ENCODE measurements around the gene OR2A7.
"Not testable (repeated sequence)": the region's sequence is repeated elsewhere in the genome, so short reads cannot be mapped to it uniquely, and the experiment has no call there.

The OR2A7 gene

GRCh38 chr7:144252307-144252706 is 12.3 kb downstream of the OR2A7 start:
- not testable (repeated sequence) for H3K4me1 ChIP-seq (ENCODE audit: control insufficient read depth in 1 of 2, insufficient read depth in 2 of 2, low read length in 2 of 2); H3K27ac ChIP-seq (ENCODE audit: low read depth, low read length)

GRCh38 chr7:144247674-144248330 is 16.8 kb downstream of the OR2A7 start:
- H3K27ac ChIP-seq (ENCODE audit: low read depth, low read length); H3K9me3 ChIP-seq (ENCODE audit: control insufficient read depth in 1 of 2, low read length in 2 of 2); H3K36me3 ChIP-seq (ENCODE audit: control insufficient read depth in 1 of 2, insufficient read depth in 2 of 2, low read length in 2 of 2); H3K4me3 ChIP-seq (ENCODE audit: low read depth in 1 of 2, low read length in 2 of 2); H3K27me3 ChIP-seq (ENCODE audit: control insufficient read depth in 1 of 2, insufficient read depth in 2 of 2, low read length in 2 of 2); H3K4me1 ChIP-seq (ENCODE audit: control insufficient read depth in 1 of 2, insufficient read depth in 2 of 2, low read length in 2 of 2); H3K9ac ChIP-seq (ENCODE audit: low read depth in 1 of 2, low read length in 2 of 2): not testable (repeated sequence)

More at GRCh38 chr7:144252307-144252706, 12.3 kb downstream of the OR2A7 start:
- not testable (repeated sequence) for H3K4me3 ChIP-seq (ENCODE audit: low read depth in 1 of 2, low read length in 2 of 2); H3K9ac ChIP-seq (ENCODE audit: low read depth in 1 of 2, low read length in 2 of 2); H3K27me3 ChIP-seq (ENCODE audit: control insufficient read depth in 1 of 2, insufficient read depth in 2 of 2, low read length in 2 of 2); H3K9me3 ChIP-seq (ENCODE audit: control insufficient read depth in 1 of 2, low read length in 2 of 2); H3K36me3 ChIP-seq (ENCODE audit: control insufficient read depth in 1 of 2, insufficient read depth in 2 of 2, low read length in 2 of 2)

GRCh38 chr7:144246967-144247366 is 17.6 kb downstream of the OR2A7 start:
- not testable (repeated sequence) for H3K9me3 ChIP-seq (ENCODE audit: control insufficient read depth in 1 of 2, low read length in 2 of 2); H3K27ac ChIP-seq (ENCODE audit: low read depth, low read length); H3K9ac ChIP-seq (ENCODE audit: low read depth in 1 of 2, low read length in 2 of 2); H3K4me3 ChIP-seq (ENCODE audit: low read depth in 1 of 2, low read length in 2 of 2); H3K27me3 ChIP-seq (ENCODE audit: control insufficient read depth in 1 of 2, insufficient read depth in 2 of 2, low read length in 2 of 2); H3K36me3 ChIP-seq (ENCODE audit: control insufficient read depth in 1 of 2, insufficient read depth in 2 of 2, low read length in 2 of 2); H3K4me1 ChIP-seq (ENCODE audit: control insufficient read depth in 1 of 2, insufficient read depth in 2 of 2, low read length in 2 of 2)

GRCh38 chr7:144245372-144245771 is 19.2 kb downstream of the OR2A7 start:
- not testable (repeated sequence) for H3K4me1 ChIP-seq (ENCODE audit: control insufficient read depth in 1 of 2, insufficient read depth in 2 of 2, low read length in 2 of 2); H3K36me3 ChIP-seq (ENCODE audit: control insufficient read depth in 1 of 2, insufficient read depth in 2 of 2, low read length in 2 of 2); H3K4me3 ChIP-seq (ENCODE audit: low read depth in 1 of 2, low read length in 2 of 2); H3K27me3 ChIP-seq (ENCODE audit: control insufficient read depth in 1 of 2, insufficient read depth in 2 of 2, low read length in 2 of 2); H3K9me3 ChIP-seq (ENCODE audit: control insufficient read depth in 1 of 2, low read length in 2 of 2); H3K27ac ChIP-seq (ENCODE audit: low read depth, low read length); H3K9ac ChIP-seq (ENCODE audit: low read depth in 1 of 2, low read length in 2 of 2)

- not testable (repeated sequence) for H3K4me1 ChIP-seq (ENCODE audit: control insufficient read depth in 1 of 2, insufficient read depth in 2 of 2, low read length in 2 of 2); H3K27me3 ChIP-seq (ENCODE audit: control insufficient read depth in 1 of 2, insufficient read depth in 2 of 2, low read length in 2 of 2); H3K9ac ChIP-seq (ENCODE audit: low read depth in 1 of 2, low read length in 2 of 2); H3K9me3 ChIP-seq (ENCODE audit: control insufficient read depth in 1 of 2, low read length in 2 of 2); H3K36me3 ChIP-seq (ENCODE audit: control insufficient read depth in 1 of 2, insufficient read depth in 2 of 2, low read length in 2 of 2); H3K4me3 ChIP-seq (ENCODE audit: low read depth in 1 of 2, low read length in 2 of 2); H3K27ac ChIP-seq (ENCODE audit: low read depth, low read length)
Measured at GRCh38 chr7:144239365-144239764, 25.2 kb downstream of the OR2A7 start, which contains the start of gene OR2A42. TSS of gene OR2A42 (minus strand) at chr7:144239605. CDS start at chr7:144232843, 6,762 bp downstream.

- not testable (repeated sequence) for H3K36me3 ChIP-seq (ENCODE audit: control insufficient read depth in 1 of 2, insufficient read depth in 2 of 2, low read length in 2 of 2); H3K9ac ChIP-seq (ENCODE audit: low read depth in 1 of 2, low read length in 2 of 2); H3K27me3 ChIP-seq (ENCODE audit: control insufficient read depth in 1 of 2, insufficient read depth in 2 of 2, low read length in 2 of 2); H3K4me3 ChIP-seq (ENCODE audit: low read depth in 1 of 2, low read length in 2 of 2); H3K9me3 ChIP-seq (ENCODE audit: control insufficient read depth in 1 of 2, low read length in 2 of 2); H3K4me1 ChIP-seq (ENCODE audit: control insufficient read depth in 1 of 2, insufficient read depth in 2 of 2, low read length in 2 of 2); H3K27ac ChIP-seq (ENCODE audit: low read depth, low read length)
Measured at GRCh38 chr7:144238530-144239082, 26.0 kb downstream of the OR2A7 start.

GRCh38 chr7:144233039-144233438 is 31.6 kb downstream of the OR2A7 start:
- H3K9me3 ChIP-seq (ENCODE audit: control insufficient read depth in 1 of 2, low read length in 2 of 2); H3K27me3 ChIP-seq (ENCODE audit: control insufficient read depth in 1 of 2, insufficient read depth in 2 of 2, low read length in 2 of 2); H3K9ac ChIP-seq (ENCODE audit: low read depth in 1 of 2, low read length in 2 of 2); H3K36me3 ChIP-seq (ENCODE audit: control insufficient read depth in 1 of 2, insufficient read depth in 2 of 2, low read length in 2 of 2); H3K4me1 ChIP-seq (ENCODE audit: control insufficient read depth in 1 of 2, insufficient read depth in 2 of 2, low read length in 2 of 2); H3K27ac ChIP-seq (ENCODE audit: low read depth, low read length); H3K4me3 ChIP-seq (ENCODE audit: low read depth in 1 of 2, low read length in 2 of 2): not testable (repeated sequence)

- H3K9ac ChIP-seq (ENCODE audit: low read depth in 1 of 2, low read length in 2 of 2); H3K4me3 ChIP-seq (ENCODE audit: low read depth in 1 of 2, low read length in 2 of 2); H3K36me3 ChIP-seq (ENCODE audit: control insufficient read depth in 1 of 2, insufficient read depth in 2 of 2, low read length in 2 of 2); H3K27ac ChIP-seq (ENCODE audit: low read depth, low read length); H3K27me3 ChIP-seq (ENCODE audit: control insufficient read depth in 1 of 2, insufficient read depth in 2 of 2, low read length in 2 of 2); H3K4me1 ChIP-seq (ENCODE audit: control insufficient read depth in 1 of 2, insufficient read depth in 2 of 2, low read length in 2 of 2); H3K9me3 ChIP-seq (ENCODE audit: control insufficient read depth in 1 of 2, low read length in 2 of 2): not testable (repeated sequence)
Measured at GRCh38 chr7:144231027-144231426, 33.6 kb downstream of the OR2A7 start.

GRCh38 chr7:144228810-144229209 is 35.8 kb downstream of the OR2A7 start:
- H3K9ac ChIP-seq (ENCODE audit: low read depth in 1 of 2, low read length in 2 of 2); H3K27ac ChIP-seq (ENCODE audit: low read depth, low read length); H3K4me3 ChIP-seq (ENCODE audit: low read depth in 1 of 2, low read length in 2 of 2); H3K4me1 ChIP-seq (ENCODE audit: control insufficient read depth in 1 of 2, insufficient read depth in 2 of 2, low read length in 2 of 2); H3K9me3 ChIP-seq (ENCODE audit: control insufficient read depth in 1 of 2, low read length in 2 of 2); H3K27me3 ChIP-seq (ENCODE audit: control insufficient read depth in 1 of 2, insufficient read depth in 2 of 2, low read length in 2 of 2); H3K36me3 ChIP-seq (ENCODE audit: control insufficient read depth in 1 of 2, insufficient read depth in 2 of 2, low read length in 2 of 2): not testable (repeated sequence)

GRCh38 chr7:144226866-144227265 is 37.7 kb downstream of the OR2A7 start:
- not testable (repeated sequence) for H3K27ac ChIP-seq (ENCODE audit: low read depth, low read length); H3K4me3 ChIP-seq (ENCODE audit: low read depth in 1 of 2, low read length in 2 of 2); H3K36me3 ChIP-seq (ENCODE audit: control insufficient read depth in 1 of 2, insufficient read depth in 2 of 2, low read length in 2 of 2); H3K4me1 ChIP-seq (ENCODE audit: control insufficient read depth in 1 of 2, insufficient read depth in 2 of 2, low read length in 2 of 2); H3K9me3 ChIP-seq (ENCODE audit: control insufficient read depth in 1 of 2, low read length in 2 of 2); H3K27me3 ChIP-seq (ENCODE audit: control insufficient read depth in 1 of 2, insufficient read depth in 2 of 2, low read length in 2 of 2); H3K9ac ChIP-seq (ENCODE audit: low read depth in 1 of 2, low read length in 2 of 2)

GRCh38 chr7:144223675-144224074 is 40.9 kb downstream of the OR2A7 start:
- not testable (repeated sequence) for H3K27me3 ChIP-seq (ENCODE audit: control insufficient read depth in 1 of 2, insufficient read depth in 2 of 2, low read length in 2 of 2); H3K9me3 ChIP-seq (ENCODE audit: control insufficient read depth in 1 of 2, low read length in 2 of 2); H3K27ac ChIP-seq (ENCODE audit: low read depth, low read length); H3K4me3 ChIP-seq (ENCODE audit: low read depth in 1 of 2, low read length in 2 of 2); H3K4me1 ChIP-seq (ENCODE audit: control insufficient read depth in 1 of 2, insufficient read depth in 2 of 2, low read length in 2 of 2); H3K36me3 ChIP-seq (ENCODE audit: control insufficient read depth in 1 of 2, insufficient read depth in 2 of 2, low read length in 2 of 2); H3K9ac ChIP-seq (ENCODE audit: low read depth in 1 of 2, low read length in 2 of 2)
